ENCODE measurements around the gene DCUN1D3. TPM values are rescaled to one million over a fixed set of nuclear protein-coding genes. Genes with fewer than 3 reads are reported as not detected.

The DCUN1D3 gene
- total and polyA plus RNA-seq, 2 experiments from 2014 or later: 8.5 to 13.7 TPM

DNA sequence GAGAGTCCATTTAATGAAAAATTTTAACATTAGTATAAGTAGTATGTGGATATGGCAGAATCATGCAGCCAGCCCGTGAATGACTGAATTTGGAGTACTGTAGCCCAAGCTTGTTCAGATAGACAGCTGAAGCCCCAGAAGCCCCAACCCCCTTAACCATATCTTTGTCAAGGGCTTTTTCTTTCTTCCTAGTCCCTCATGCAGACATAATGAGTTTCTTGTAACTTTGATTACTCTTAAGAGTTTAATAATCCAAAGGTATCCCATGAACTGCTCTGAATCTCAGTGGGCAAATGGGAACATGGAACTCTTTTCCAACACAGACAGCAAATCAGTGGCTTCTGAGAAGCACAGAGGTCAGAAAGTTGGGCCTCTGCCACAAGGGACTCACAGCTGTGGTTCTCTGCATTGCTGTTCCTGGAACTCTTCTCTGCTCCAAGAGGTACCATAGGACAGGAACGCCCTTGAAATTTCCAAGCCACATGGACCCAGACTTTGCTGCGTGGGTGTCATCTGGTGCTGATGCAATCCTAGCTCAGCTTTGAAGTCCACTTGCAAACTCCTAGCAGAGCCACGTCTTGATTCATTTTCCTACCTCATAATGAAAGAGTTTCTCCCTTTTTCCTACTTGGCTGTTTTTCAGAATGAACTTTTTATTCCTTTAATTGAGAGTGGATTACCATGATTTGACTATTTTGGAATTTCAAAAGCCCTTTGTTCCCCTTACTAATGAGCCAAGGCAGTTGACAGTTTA, 18.5 kb upstream of the DCUN1D3 start:
- Histone ChIP-seq H3K9me2 (ENCODE audit: insufficient read depth) (no peaks in the 10 kb centered on the region), H3K79me2 (replicated peaks; ENCODE audit: insufficient read depth) (no peaks in the 10 kb centered on the region; the same call in 1 of the 2 replicates), H3K4me2 (no peak overlapping the region), H3K27me3 (ENCODE audit: insufficient read depth) (no peaks in the 10 kb centered on the region), H3K4me1 (ENCODE audit: insufficient read depth) (peaks cover 3% of the 10 kb centered on the region; the same call in 1 of the 2 replicates), H3K4me3 (no peak overlapping the region), H2AFZ (no peak overlapping the region), H3F3A (replicated peaks; ENCODE audit: low read depth) (no peaks in the 10 kb centered on the region), H3K27ac (ENCODE audit: low read depth) (no peak overlapping the region; the same call in 1 of the 2 replicates), H3K36me3 (ENCODE audit: insufficient read depth) (no peaks in the 10 kb centered on the region), H4K20me1 (replicated peaks; ENCODE audit: insufficient read depth) (no peaks in the 10 kb centered on the region)
- Mint-ChIP-seq H3K4me3 (no peak overlapping the region), H3K27ac (peak overlapping the region; percentile 74), H3K9me3 (no peaks in the 10 kb centered on the region), H3K27me3 (ENCODE audit: insufficient read depth, low read depth, poor library complexity) (peaks cover 1% of the 10 kb centered on the region), H3K36me3 (ENCODE audit: low read depth) (peaks cover 11% of the 10 kb centered on the region), H3K4me1 (peaks cover 14% of the 10 kb centered on the region)
- ATAC-seq (no peak; the same call in 2 of the 3 replicates), DNase-seq (ENCODE audit: low spot score) (no peak)
- TF ChIP-seq NANOG (IDR thresholded peaks at IDR 0.05; ENCODE audit: borderline replicate concordance) (no peak), POLR2AphosphoS5 (IDR thresholded peaks at IDR 0.05; ENCODE audit: low read depth) (no peak), ZNF331 (CRISPR knock-in tag; IDR thresholded peaks at IDR 0.05; ENCODE audit: low read depth) (no peak), STAT1 (IDR thresholded peaks at IDR 0.05; ENCODE audit: unreplicated experiment) (no peak), JUNB (IDR thresholded peaks at IDR 0.05; ENCODE audit: unreplicated experiment) (no peak), ZNF114 (CRISPR knock-in tag; IDR thresholded peaks at IDR 0.05) (no peak), CREB1 (CRISPR knock-in tag; IDR thresholded peaks at IDR 0.05; ENCODE audit: low read depth) (no peak), EZH2phosphoT487 (IDR thresholded peaks at IDR 0.05; ENCODE audit: unreplicated experiment) (no peak), EZH2 (IDR thresholded peaks at IDR 0.05; ENCODE audit: low read depth, unreplicated experiment) (no peak)
- TF ChIP-seq, protein P1, sequence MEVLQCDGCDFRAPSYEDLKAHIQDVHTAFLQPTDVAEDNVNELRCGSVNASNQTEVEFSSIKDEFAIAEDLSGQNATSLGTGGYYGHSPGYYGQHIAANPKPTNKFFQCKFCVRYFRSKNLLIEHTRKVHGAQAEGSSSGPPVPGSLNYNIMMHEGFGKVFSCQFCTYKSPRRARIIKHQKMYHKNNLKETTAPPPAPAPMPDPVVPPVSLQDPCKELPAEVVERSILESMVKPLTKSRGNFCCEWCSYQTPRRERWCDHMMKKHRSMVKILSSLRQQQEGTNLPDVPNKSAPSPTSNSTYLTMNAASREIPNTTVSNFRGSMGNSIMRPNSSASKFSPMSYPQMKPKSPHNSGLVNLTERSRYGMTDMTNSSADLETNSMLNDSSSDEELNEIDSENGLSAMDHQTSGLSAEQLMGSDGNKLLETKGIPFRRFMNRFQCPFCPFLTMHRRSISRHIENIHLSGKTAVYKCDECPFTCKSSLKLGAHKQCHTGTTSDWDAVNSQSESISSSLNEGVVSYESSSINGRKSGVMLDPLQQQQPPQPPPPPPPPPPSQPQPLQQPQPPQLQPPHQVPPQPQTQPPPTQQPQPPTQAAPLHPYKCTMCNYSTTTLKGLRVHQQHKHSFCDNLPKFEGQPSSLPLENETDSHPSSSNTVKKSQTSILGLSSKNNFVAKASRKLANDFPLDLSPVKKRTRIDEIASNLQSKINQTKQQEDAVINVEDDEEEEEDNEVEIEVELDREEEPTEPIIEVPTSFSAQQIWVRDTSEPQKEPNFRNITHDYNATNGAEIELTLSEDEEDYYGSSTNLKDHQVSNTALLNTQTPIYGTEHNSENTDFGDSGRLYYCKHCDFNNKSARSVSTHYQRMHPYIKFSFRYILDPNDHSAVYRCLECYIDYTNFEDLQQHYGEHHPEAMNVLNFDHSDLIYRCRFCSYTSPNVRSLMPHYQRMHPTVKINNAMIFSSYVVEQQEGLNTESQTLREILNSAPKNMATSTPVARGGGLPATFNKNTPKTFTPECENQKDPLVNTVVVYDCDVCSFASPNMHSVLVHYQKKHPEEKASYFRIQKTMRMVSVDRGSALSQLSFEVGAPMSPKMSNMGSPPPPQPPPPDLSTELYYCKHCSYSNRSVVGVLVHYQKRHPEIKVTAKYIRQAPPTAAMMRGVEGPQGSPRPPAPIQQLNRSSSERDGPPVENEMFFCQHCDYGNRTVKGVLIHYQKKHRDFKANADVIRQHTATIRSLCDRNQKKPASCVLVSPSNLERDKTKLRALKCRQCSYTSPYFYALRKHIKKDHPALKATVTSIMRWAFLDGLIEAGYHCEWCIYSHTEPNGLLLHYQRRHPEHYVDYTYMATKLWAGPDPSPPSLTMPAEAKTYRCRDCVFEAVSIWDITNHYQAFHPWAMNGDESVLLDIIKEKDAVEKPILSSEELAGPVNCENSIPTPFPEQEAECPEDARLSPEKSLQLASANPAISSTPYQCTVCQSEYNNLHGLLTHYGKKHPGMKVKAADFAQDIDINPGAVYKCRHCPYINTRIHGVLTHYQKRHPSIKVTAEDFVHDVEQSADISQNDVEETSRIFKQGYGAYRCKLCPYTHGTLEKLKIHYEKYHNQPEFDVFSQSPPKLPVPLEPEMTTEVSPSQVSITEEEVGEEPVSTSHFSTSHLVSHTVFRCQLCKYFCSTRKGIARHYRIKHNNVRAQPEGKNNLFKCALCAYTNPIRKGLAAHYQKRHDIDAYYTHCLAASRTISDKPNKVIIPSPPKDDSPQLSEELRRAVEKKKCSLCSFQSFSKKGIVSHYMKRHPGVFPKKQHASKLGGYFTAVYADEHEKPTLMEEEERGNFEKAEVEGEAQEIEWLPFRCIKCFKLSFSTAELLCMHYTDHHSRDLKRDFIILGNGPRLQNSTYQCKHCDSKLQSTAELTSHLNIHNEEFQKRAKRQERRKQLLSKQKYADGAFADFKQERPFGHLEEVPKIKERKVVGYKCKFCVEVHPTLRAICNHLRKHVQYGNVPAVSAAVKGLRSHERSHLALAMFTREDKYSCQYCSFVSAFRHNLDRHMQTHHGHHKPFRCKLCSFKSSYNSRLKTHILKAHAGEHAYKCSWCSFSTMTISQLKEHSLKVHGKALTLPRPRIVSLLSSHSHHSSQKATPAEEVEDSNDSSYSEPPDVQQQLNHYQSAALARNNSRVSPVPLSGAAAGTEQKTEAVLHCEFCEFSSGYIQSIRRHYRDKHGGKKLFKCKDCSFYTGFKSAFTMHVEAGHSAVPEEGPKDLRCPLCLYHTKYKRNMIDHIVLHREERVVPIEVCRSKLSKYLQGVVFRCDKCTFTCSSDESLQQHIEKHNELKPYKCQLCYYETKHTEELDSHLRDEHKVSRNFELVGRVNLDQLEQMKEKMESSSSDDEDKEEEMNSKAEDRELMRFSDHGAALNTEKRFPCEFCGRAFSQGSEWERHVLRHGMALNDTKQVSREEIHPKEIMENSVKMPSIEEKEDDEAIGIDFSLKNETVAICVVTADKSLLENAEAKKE (CRISPR knock-in tag; IDR thresholded peaks at IDR 0.05): no peak
- TF ChIP-seq, protein P2, sequence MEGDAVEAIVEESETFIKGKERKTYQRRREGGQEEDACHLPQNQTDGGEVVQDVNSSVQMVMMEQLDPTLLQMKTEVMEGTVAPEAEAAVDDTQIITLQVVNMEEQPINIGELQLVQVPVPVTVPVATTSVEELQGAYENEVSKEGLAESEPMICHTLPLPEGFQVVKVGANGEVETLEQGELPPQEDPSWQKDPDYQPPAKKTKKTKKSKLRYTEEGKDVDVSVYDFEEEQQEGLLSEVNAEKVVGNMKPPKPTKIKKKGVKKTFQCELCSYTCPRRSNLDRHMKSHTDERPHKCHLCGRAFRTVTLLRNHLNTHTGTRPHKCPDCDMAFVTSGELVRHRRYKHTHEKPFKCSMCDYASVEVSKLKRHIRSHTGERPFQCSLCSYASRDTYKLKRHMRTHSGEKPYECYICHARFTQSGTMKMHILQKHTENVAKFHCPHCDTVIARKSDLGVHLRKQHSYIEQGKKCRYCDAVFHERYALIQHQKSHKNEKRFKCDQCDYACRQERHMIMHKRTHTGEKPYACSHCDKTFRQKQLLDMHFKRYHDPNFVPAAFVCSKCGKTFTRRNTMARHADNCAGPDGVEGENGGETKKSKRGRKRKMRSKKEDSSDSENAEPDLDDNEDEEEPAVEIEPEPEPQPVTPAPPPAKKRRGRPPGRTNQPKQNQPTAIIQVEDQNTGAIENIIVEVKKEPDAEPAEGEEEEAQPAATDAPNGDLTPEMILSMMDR (conservative IDR thresholded peaks at IDR 0.05; ENCODE audit: low read depth in 2 of 2): no peak
- TF ChIP-seq, protein P3, sequence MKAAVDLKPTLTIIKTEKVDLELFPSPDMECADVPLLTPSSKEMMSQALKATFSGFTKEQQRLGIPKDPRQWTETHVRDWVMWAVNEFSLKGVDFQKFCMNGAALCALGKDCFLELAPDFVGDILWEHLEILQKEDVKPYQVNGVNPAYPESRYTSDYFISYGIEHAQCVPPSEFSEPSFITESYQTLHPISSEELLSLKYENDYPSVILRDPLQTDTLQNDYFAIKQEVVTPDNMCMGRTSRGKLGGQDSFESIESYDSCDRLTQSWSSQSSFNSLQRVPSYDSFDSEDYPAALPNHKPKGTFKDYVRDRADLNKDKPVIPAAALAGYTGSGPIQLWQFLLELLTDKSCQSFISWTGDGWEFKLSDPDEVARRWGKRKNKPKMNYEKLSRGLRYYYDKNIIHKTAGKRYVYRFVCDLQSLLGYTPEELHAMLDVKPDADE (IDR thresholded peaks at IDR 0.05): no peak
- TF ChIP-seq, protein P4, sequence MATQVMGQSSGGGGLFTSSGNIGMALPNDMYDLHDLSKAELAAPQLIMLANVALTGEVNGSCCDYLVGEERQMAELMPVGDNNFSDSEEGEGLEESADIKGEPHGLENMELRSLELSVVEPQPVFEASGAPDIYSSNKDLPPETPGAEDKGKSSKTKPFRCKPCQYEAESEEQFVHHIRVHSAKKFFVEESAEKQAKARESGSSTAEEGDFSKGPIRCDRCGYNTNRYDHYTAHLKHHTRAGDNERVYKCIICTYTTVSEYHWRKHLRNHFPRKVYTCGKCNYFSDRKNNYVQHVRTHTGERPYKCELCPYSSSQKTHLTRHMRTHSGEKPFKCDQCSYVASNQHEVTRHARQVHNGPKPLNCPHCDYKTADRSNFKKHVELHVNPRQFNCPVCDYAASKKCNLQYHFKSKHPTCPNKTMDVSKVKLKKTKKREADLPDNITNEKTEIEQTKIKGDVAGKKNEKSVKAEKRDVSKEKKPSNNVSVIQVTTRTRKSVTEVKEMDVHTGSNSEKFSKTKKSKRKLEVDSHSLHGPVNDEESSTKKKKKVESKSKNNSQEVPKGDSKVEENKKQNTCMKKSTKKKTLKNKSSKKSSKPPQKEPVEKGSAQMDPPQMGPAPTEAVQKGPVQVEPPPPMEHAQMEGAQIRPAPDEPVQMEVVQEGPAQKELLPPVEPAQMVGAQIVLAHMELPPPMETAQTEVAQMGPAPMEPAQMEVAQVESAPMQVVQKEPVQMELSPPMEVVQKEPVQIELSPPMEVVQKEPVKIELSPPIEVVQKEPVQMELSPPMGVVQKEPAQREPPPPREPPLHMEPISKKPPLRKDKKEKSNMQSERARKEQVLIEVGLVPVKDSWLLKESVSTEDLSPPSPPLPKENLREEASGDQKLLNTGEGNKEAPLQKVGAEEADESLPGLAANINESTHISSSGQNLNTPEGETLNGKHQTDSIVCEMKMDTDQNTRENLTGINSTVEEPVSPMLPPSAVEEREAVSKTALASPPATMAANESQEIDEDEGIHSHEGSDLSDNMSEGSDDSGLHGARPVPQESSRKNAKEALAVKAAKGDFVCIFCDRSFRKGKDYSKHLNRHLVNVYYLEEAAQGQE (IDR thresholded peaks at IDR 0.05; ENCODE audit: unreplicated experiment): no peak
